Right ventricle myocardium superior (tissue), 1 donor: Measurements from ENCODE around the gene GABBR1. TPM values are rescaled to one million over a fixed set of nuclear protein-coding genes. Genes with fewer than 3 reads are reported as not detected.

Experiments
- ATAC-seq: fragments of 200-7000 bp; cut with Tn5 transposase; one replicate; pipeline ENCODE4 v1.9.1; 2020; ENCODE audit warnings: mild to moderate bottlenecking; ENCODE audit not compliant: poor library complexity
- DNase-seq: peaks from one replicate; pipeline ENCODE4 v3.0.0-alpha.2; 2020
- intact Hi-C: fragments of 100-400 bp; cut with DNase I; formaldehyde crosslinking; loops from one replicate; pipeline ENCODE4 v1.11.2; 2022
- total RNA-seq: library from RNA; stranded (reverse); fragmentation: NEBNext Ultra II Directional; extraction: Animal tissue kit (Norgen Biotek cat#: 25700); gene quantifications from one replicate; pipeline ENCODE4 v1.2.1, GENCODE V29; 2021
- donor health status: DM: no; HTN: yes; CAD: no; lungs with severe emphysema.

The GABBR1 gene
- total RNA-seq, 1 donor from 2014 or later, result 18.4 TPM

- peak; percentile 30 for ATAC-seq
- DNase-seq, result no peak
- intact Hi-C loops, result no loop called here
Measured at GRCh38 chr6:29656798-29657197, 23.8 kb upstream of the GABBR1 start, which contains the start of gene MOG. MOG (plus strand) TSS chr6:29657092; CDS start chr6:29657210, 118 bp downstream.

GRCh38 chr6:29656157-29656556 lies 23.2 kb upstream of the GABBR1 start:
- no peak for DNase-seq
- intact Hi-C loops, result no loop called here
- peak; percentile 91 for ATAC-seq

GRCh38 chr6:29655658-29656057 lies 22.7 kb upstream of the GABBR1 start:
- intact Hi-C loops, result no loop called here
- ATAC-seq (peak; percentile 44), DNase-seq (no peak)

- DNase-seq (no peak), ATAC-seq (no peak)
- intact Hi-C loops, result loop anchor here (5.0 kb wide), 1 partner anchor 34 kb away; no protein-coding TSS in a partner anchor
Measured at GRCh38 chr6:29653452-29654038, 20.6 kb upstream of the GABBR1 start.

GRCh38 chr6:29652198-29652584 lies 19.2 kb upstream of the GABBR1 start:
- intact Hi-C loops, result loop anchor here (5.0 kb wide), 1 partner anchor 35 kb away; no protein-coding TSS in a partner anchor
- DNase-seq (no peak), ATAC-seq (no peak)

GRCh38 chr6:29651413-29652197 lies 18.6 kb upstream of the GABBR1 start:
- no peak for DNase-seq
- ATAC-seq, result no peak
- intact Hi-C loops, result loop anchor here (5.0 kb wide), 1 partner anchor 36 kb away; no protein-coding TSS in a partner anchor

- intact Hi-C loops, result loop anchor here (5.0 kb wide), 1 partner anchor 37 kb away; no protein-coding TSS in a partner anchor
Measured at GRCh38 chr6:29649701-29650673, 17.0 kb upstream of the GABBR1 start.

GRCh38 chr6:29647927-29648642 lies 15.1 kb upstream of the GABBR1 start:
- ATAC-seq (no peak), DNase-seq (no peak)
- intact Hi-C loops, result no loop called here

More at GRCh38 chr6:29649701-29650673, 17.0 kb upstream of the GABBR1 start:
- DNase-seq (peak; percentile 98), ATAC-seq (peak; percentile 97)

- intact Hi-C loops, result no loop called here
- peak; percentile 55 for ATAC-seq
Measured at GRCh38 chr6:29641430-29642148, 8.6 kb upstream of the GABBR1 start.

GRCh38 chr6:29637247-29637646 lies 4.3 kb upstream of the GABBR1 start:
- intact Hi-C loops, result no loop called here
- DNase-seq (no peak), ATAC-seq (no peak)

More at GRCh38 chr6:29641430-29642148, 8.6 kb upstream of the GABBR1 start:
- DNase-seq, result peak; percentile 54

GRCh38 chr6:29633534-29633905 lies 537 bp upstream of the GABBR1 start:
- intact Hi-C loops, result no loop called here
- DNase-seq, result no peak
- peak; percentile 6 for ATAC-seq

GRCh38 chr6:29631860-29632731 lies 887 bp downstream of the GABBR1 start:
- intact Hi-C loops, result no loop called here
- peak; percentile 46 for ATAC-seq
- peak; percentile 81 for DNase-seq

- ATAC-seq (no peak), DNase-seq (no peak)
- intact Hi-C loops, result no loop called here
Measured at GRCh38 chr6:29631209-29631810, 1.7 kb downstream of the GABBR1 start.

GRCh38 chr6:29630315-29630714 lies 2.7 kb downstream of the GABBR1 start:
- ATAC-seq, result no peak
- no peak for DNase-seq
- intact Hi-C loops, result no loop called here

GRCh38 chr6:29629571-29629970 lies 3.4 kb downstream of the GABBR1 start:
- DNase-seq, result no peak
- intact Hi-C loops, result no loop called here
- ATAC-seq, result no peak
